Ramos (cell line): ENCODE data around the gene SYDE2.
"Not testable (repeated sequence)": the region's sequence is repeated elsewhere in the genome, so short reads cannot be mapped to it uniquely, and the experiment has no call there.

Experiments
- in situ Hi-C: fragments of 300-500 bp; cut with MboI; formaldehyde crosslinking; loops from one replicate; pipeline ENCODE4 v1.14.3; 2022; ENCODE audit warnings: low sequenced_read_pairs; ENCODE audit not compliant: unreplicated experiment

SYDE2 gene, protein sequence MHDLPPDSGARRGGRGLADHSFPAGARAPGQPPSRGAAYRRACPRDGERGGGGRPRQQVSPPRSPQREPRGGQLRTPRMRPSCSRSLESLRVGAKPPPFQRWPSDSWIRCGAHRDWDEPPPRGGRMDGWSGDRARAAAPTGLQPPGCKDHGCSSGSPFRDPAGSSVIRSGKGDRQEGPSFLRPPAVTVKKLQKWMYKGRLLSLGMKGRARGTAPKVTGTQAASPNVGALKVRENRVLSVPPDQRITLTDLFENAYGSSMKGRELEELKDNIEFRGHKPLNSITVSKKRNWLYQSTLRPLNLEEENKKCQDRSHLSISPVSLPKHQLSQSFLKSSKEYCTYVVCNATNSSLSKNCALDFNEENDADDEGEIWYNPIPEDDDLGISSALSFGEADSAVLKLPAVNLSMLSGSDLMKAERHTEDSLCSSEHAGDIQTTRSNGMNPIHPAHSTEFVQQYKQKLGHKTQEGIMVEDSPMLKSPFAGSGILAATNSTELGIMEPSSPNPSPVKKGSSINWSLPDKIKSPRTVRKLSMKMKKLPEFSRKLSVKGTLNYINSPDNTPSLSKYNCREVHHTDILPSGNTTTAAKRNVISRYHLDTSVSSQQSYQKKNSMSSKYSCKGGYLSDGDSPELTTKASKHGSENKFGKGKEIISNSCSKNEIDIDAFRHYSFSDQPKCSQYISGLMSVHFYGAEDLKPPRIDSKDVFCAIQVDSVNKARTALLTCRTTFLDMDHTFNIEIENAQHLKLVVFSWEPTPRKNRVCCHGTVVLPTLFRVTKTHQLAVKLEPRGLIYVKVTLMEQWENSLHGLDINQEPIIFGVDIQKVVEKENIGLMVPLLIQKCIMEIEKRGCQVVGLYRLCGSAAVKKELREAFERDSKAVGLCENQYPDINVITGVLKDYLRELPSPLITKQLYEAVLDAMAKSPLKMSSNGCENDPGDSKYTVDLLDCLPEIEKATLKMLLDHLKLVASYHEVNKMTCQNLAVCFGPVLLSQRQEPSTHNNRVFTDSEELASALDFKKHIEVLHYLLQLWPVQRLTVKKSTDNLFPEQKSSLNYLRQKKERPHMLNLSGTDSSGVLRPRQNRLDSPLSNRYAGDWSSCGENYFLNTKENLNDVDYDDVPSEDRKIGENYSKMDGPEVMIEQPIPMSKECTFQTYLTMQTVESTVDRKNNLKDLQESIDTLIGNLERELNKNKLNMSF

GRCh38 chr1:85200463-85201339 is at the start of gene SYDE2:
TSS of gene SYDE2 (minus strand) at chr1:85201016. CDS start at chr1:85200996, 20 bp downstream.
- in situ Hi-C loops: no loop called here

DNA sequence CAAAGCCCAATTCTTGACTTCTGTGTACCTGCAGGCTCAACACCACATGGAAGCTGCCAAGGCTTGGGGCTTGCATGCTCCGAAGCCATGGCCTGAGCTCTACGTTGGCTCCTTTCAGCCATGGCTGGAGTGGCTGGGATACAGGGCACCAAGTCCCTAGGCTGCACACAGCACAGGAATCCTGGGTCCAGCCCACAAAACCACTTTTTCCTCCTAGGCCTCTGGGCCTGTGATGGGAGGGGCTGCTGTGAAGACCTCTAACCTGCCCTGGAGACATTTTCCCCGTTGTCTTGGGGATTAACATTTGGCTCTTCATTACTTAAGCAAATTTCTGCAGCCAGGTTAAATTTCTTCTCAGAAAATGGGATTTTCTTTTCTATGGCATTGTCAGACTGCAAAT is 48.2 kb upstream of the SYDE2 start:
- in situ Hi-C loops: not testable (repeated sequence)

GRCh38 chr1:85245891-85246290 is 45.1 kb upstream of the SYDE2 start:
- in situ Hi-C loops: no loop called here

- in situ Hi-C loops: no loop called here
Measured at GRCh38 chr1:85245456-85245855, 44.6 kb upstream of the SYDE2 start.

DNA sequence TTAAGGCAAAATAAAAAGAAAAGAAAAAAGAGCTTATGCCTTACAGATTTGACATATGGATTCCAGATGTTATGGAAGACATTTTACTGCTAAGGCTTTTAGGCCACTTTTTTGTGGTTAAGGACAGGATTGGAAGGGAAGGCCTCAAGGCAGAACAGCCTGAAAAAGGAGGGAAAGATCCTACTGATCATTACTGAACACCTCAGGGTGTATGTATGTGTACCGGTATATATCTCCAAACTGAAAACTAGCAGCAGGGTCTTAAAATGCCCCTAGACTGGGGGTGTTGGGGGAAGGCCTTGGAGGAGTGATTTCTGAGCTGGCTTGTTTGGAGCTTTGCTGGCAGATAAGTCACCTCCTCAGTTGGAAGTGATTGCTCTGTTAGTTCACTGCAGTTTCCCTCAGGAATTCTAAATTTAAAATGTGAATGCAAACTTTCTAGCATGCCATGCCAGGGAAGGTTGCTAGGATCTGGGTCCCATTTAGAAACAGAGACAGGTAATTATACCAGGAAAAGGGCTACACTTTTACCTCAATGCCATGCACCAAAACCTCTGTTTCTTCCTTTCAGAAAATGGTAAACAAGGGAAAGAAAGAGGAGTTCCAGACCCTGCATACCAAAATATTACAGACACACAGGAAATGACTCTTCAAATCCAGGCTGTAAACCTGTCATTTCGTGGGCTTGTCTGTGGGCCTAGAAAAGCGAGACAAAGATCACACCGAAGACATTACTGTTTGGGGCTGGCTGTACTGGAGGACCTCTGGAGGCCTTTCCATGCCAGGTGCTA is 43.6 kb upstream of the SYDE2 start:
- in situ Hi-C loops: no loop called here

GRCh38 chr1:85243372-85243771 is 42.6 kb upstream of the SYDE2 start:
- in situ Hi-C loops: no loop called here

DNA sequence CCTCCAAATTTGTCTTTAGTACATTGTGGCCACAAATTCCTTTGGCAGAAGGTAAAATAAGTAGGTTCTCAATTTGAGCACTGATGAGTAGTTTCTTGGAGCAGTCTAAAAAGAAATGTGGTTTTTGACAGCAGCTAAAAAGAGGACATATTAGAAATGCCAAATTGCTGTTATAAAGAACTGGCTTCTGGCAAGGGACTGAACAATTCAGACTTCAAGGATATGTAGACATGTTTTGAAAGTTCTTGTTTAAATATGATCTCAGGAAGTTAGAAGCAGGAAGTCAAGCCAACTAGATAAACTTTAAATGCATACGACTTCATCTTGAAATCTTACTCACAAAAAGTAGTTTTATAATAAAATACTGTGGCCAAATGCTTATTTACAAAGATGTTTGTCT is 39.8 kb upstream of the SYDE2 start:
- in situ Hi-C loops: no loop called here

DNA sequence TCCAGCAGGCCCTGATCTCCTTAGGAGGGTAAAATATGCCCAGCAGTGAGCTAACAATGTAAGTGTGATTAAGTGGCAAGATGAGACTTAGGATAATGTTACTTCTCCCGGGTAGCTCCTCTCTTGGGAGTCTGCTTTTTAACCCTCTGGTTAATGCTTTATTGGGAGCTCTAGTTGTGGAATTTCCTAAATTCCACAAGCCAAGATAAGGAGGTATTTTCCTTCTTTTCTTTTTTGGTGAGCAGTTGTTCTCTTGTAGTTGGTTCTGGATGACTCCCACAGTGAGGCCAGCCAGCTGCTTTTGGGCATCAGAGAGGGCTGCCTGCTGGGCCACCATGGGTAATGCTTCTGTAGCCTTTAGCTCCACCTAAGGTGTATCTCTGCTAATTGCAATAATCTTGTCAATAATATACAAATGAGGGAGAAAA is 39.4 kb upstream of the SYDE2 start:
- in situ Hi-C loops: no loop called here

- in situ Hi-C loops: no loop called here
Measured at GRCh38 chr1:85237613-85238012, 36.8 kb upstream of the SYDE2 start.

GRCh38 chr1:85230305-85230977 is 29.6 kb upstream of the SYDE2 start:
- in situ Hi-C loops: no loop called here

- in situ Hi-C loops: no loop called here
Measured at GRCh38 chr1:85229574-85230097, 28.8 kb upstream of the SYDE2 start.

DNA sequence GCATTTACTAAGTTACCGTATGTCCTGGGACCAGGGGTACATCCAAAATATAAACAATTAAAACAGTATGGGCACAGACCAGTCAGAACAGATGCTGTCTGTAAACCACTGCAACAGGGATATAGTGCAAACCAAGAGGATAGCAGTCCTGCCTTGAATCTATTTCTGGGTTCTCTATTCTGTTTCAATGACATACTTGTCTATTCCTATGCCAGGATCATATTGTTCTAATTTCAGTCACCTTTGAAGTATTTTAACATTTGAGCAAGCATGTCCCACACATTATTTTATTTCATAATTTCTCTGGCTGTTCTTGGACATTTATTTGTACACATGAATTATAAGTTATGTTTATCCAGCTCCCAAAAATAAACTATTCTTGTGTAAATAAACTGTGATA is 28.2 kb upstream of the SYDE2 start:
- in situ Hi-C loops: no loop called here

DNA sequence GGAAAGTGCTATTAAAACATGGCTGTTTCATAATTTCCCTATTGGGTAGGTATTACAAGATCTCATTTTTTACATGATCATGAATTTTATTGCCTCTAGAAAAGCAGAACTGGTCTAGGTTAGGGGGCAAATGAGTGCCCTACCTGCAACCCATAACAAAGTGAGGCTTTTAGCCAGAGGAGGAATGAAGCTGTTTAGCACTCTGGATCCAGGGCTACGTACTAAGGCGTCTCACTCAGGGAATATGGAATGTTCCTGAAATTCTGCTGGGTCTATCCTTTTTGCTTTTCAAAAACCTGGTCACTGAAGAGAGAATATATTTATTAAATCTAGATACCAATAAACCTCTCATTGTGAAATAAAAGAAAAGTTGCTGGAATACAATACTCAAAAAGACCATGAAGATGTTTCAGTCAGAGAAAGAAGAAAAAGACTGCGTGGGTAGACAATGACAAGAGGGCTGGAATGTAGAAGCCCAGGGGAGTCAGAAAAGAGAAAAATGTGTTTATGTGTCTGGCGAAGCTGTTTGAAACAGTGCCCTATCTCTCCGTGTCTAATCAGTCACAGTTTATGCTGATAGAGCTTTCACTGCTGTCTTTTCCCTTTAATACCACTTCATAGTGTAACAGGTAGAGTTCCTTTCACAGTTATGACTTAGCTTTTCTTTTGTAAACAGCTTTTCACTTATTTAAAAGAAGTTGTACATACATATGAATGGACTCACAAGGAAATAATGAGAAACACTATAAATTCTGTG is 25.0 kb upstream of the SYDE2 start:
- in situ Hi-C loops: no loop called here

DNA sequence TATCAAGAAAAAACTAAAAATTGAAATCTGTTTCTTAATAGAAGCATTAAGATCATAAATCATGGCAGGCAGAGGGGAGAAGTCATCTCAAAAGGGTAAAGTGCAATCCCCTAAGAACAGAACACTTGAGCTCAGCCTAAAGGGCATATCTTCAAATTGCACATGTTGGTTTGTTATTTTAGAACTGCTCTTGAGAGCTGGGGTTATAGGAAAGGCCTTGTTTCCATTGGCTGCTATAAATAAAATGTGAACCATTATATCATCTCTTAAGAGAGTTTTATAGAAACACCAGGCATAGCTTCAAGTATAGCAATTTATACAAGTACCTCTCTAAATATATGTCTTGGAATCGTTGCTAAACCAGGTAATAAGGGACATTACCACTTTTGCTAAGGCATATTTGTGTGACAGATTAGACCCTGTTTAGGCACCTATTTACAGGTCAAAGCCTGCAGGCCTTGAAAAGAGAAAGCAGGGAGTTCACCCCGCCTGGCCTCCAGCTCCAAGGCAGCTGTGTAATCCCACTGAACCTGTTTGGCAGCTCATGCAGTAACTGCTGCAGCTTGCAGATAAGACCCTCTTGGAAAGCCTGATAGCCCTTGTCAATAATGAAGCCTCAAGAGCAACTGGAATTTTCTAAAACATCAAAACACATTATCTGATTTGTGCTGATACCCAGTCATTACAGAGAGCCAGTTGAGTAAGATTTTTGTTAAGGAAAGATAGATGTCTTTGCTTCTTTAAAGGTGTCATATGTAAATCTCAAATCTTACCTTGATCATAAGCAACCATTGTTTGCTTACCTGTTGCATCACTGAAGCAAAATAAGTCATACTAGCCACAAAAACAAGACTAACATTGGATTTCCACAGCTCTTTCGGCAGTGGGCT is 24.2 kb upstream of the SYDE2 start:
- in situ Hi-C loops: no loop called here

GRCh38 chr1:85224295-85224694 is 23.5 kb upstream of the SYDE2 start:
- in situ Hi-C loops: no loop called here

GRCh38 chr1:85223334-85223733 is 22.5 kb upstream of the SYDE2 start:
- in situ Hi-C loops: no loop called here
